Measurements from ENCODE around the gene CEP41. TPM values are rescaled to one million over a fixed set of nuclear protein-coding genes. Genes with fewer than 3 reads are reported as not detected.

Gene CEP41
- total RNA-seq, 4 donors from 2014 or later, result 1.6 to 6.6 (median 3.0) TPM

GRCh38 chr7:130374507-130374906 is 66.3 kb downstream of the CEP41 start:
- WGBS, 2 donors, result 91 to 96% methylated on average over 6 of the region's 6 CpGs
- no peak overlapping the region for H3K4me3 ChIP-seq (ENCODE audit: low read depth, poor library complexity, severe bottlenecking)
- intact Hi-C loops (cut with DNase I; ENCODE audit: low total_unique reads), result no loop called here
- DNase-seq (ENCODE audit: low spot score in 2 of 2), result no peak
- no peak for TF ChIP-seq POLR2A (IDR thresholded peaks at IDR 0.05)

GRCh38 chr7:130372402-130373165 is 68.2 kb downstream of the CEP41 start:
- no peak for DNase-seq (ENCODE audit: low spot score in 2 of 2)
- H3K4me3 ChIP-seq (ENCODE audit: low read depth, poor library complexity, severe bottlenecking), result no peak overlapping the region
- no peak for TF ChIP-seq CTCF (IDR thresholded peaks at IDR 0.05)
- no peak for TF ChIP-seq POLR2A (IDR thresholded peaks at IDR 0.05)
- WGBS, 2 donors, result 88 to 91% methylated on average over 11 of the region's 11 CpGs
- intact Hi-C loops (cut with DNase I; ENCODE audit: low total_unique reads), result no loop called here

- H3K4me3 ChIP-seq (ENCODE audit: low read depth, poor library complexity, severe bottlenecking), result no peak overlapping the region
- peak in 1 of 2 donors; percentile 43 for DNase-seq (ENCODE audit: low spot score in 2 of 2)
- no peak for TF ChIP-seq POLR2A (IDR thresholded peaks at IDR 0.05)
- no peak for TF ChIP-seq CTCF (IDR thresholded peaks at IDR 0.05)
- 51 to 57% methylated on average over 3 of the region's 3 CpGs for WGBS, 2 donors
- intact Hi-C loops (cut with DNase I; ENCODE audit: low total_unique reads), result no loop called here
Measured at GRCh38 chr7:130371046-130371445, 69.8 kb downstream of the CEP41 start.

GRCh38 chr7:130369831-130370550 is 70.8 kb downstream of the CEP41 start:
- no peak overlapping the region for H3K4me3 ChIP-seq (ENCODE audit: low read depth, poor library complexity, severe bottlenecking)
- intact Hi-C loops (cut with DNase I; ENCODE audit: low total_unique reads), result no loop called here
- no peak for TF ChIP-seq POLR2A (IDR thresholded peaks at IDR 0.05)
- no peak for TF ChIP-seq CTCF (IDR thresholded peaks at IDR 0.05)
- DNase-seq (ENCODE audit: low spot score in 2 of 2), result no peak
- 57 to 63% methylated on average over 3 of the region's 3 CpGs for WGBS, 2 donors

- DNase-seq (ENCODE audit: low spot score in 2 of 2), result no peak
- 44% methylated on average over 10 of the region's 10 CpGs for WGBS, 2 donors
- no peak for TF ChIP-seq POLR2A (IDR thresholded peaks at IDR 0.05)
- no peak for TF ChIP-seq CTCF (IDR thresholded peaks at IDR 0.05)
- intact Hi-C loops (cut with DNase I; ENCODE audit: low total_unique reads), result no loop called here
- H3K4me3 ChIP-seq (ENCODE audit: low read depth, poor library complexity, severe bottlenecking), result no peak overlapping the region
Measured at GRCh38 chr7:130369110-130369711, 71.6 kb downstream of the CEP41 start.

All from lower leg skin (tissue), 4 donors.